ENCODE results near the gene NFATC3. TPM values are rescaled to one million over a fixed set of nuclear protein-coding genes. Genes with fewer than 3 reads are reported as not detected.
A peak's percentile ranks its signal among the peaks of the same experiment; 100 is the strongest.

The NFATC3 gene
- total and polyA plus RNA-seq, 8 donors, result 34.6 to 65.8 (median 39.9) TPM

DNA sequence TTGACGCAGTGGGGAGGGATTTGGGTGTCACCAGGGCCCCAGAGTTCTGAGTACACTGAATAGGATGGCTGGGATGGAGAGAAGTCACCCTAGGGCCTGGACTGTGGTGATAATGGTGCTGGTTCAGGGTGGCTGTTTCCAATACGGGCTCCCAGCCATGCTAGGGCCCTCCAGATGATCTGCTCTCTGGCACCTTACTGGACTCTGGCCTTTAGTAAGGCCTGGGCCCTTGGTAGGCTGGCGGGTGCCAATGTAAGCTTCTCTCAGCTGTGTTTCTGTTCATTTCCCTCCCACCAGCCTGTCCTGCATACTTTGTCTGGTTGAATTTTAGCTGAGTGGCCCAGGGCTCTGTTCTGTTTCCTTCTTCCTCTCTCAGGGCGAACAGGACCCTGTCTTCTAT is 162.8 kb downstream of the NFATC3 start:
- peaks cover 0 to 38% of the 10 kb centered on the region in 2 donors for H3K36me3 ChIP-seq
- intact Hi-C loops (cut with DNase I), result no loop called here
- H3K27me3 ChIP-seq, result no peaks in the 10 kb centered on the region
- TF ChIP-seq, protein P1, sequence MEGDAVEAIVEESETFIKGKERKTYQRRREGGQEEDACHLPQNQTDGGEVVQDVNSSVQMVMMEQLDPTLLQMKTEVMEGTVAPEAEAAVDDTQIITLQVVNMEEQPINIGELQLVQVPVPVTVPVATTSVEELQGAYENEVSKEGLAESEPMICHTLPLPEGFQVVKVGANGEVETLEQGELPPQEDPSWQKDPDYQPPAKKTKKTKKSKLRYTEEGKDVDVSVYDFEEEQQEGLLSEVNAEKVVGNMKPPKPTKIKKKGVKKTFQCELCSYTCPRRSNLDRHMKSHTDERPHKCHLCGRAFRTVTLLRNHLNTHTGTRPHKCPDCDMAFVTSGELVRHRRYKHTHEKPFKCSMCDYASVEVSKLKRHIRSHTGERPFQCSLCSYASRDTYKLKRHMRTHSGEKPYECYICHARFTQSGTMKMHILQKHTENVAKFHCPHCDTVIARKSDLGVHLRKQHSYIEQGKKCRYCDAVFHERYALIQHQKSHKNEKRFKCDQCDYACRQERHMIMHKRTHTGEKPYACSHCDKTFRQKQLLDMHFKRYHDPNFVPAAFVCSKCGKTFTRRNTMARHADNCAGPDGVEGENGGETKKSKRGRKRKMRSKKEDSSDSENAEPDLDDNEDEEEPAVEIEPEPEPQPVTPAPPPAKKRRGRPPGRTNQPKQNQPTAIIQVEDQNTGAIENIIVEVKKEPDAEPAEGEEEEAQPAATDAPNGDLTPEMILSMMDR (IDR thresholded peaks at IDR 0.05), result no peak
- no peak overlapping the region for H3K4me3 ChIP-seq
- H3K9me3 ChIP-seq, result no peaks in the 10 kb centered on the region
- DNase-seq (no peak), ATAC-seq (no peak)
- peaks cover 13 to 39% of the 10 kb centered on the region in 2 donors for H3K4me1 ChIP-seq
- peak overlapping the region; percentile 1 to 40 for H3K27ac ChIP-seq

DNA sequence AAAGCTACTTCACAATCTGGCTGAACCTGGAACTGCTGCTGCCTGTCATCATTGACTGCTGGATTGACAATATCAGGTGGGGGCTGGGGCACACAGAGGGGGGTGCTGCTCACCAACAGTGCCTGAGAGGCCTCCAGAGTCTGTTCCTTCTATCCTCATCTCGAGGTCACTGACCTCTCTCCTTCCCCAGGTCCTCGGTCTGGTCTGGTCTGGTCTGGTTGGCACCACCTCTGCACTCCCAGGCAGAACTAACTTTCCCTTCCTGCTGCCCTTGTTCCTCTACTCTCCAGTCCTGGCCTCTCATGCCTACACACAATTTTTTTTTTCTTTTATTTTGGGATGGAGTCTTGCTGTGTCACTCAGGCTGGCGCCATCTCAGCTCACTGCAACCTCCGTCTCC is 164.2 kb downstream of the NFATC3 start:
- Histone ChIP-seq H3K4me3 (no peak overlapping the region), H3K9me3 (no peaks in the 10 kb centered on the region), H3K36me3 (peaks cover 0 to 53% of the 10 kb centered on the region in 2 donors), H3K4me1 (peaks cover 10 to 35% of the 10 kb centered on the region in 2 donors), H3K27ac (no peak overlapping the region), H3K27me3 (no peaks in the 10 kb centered on the region)
- intact Hi-C loops (cut with DNase I), result no loop called here
- TF ChIP-seq, protein P1 (IDR thresholded peaks at IDR 0.05), result no peak
- ATAC-seq (no peak), DNase-seq (no peak)

DNA sequence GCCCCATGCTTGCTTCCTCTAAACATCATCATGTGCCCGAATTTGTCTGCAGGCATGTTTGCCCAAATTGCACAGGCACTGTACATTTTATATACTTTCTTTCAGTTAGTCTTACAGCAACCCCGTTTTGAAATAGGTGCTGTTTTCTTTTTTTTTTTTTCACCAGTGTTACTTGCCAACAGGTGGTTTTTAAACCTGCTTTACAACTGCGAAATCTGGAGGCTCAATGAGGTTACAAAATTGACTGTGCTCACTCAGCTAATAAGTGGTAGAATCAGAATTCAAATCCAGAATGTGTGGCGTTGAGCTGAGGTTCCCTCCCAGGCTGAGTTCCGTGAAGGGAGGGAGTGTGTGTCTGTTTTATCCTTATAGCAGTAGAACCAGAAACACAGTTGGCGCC is 165.8 kb downstream of the NFATC3 start:
- H3K4me1 ChIP-seq, result peaks cover 5 to 27% of the 10 kb centered on the region in 2 donors
- intact Hi-C loops (cut with DNase I), result loop anchor here (5.0 to 10.0 kb wide), 2 partner anchors 74 to 261 kb away; no protein-coding TSS in a partner anchor
- H3K27ac ChIP-seq, result no peak overlapping the region
- H3K4me3 ChIP-seq, result no peak overlapping the region
- DNase-seq (no peak), ATAC-seq (no peak)
- H3K36me3 ChIP-seq, result peaks cover 0 to 69% of the 10 kb centered on the region in 2 donors
- TF ChIP-seq, protein P1 (IDR thresholded peaks at IDR 0.05), result no peak
- no peaks in the 10 kb centered on the region for H3K9me3 ChIP-seq
- no peaks in the 10 kb centered on the region for H3K27me3 ChIP-seq

DNA sequence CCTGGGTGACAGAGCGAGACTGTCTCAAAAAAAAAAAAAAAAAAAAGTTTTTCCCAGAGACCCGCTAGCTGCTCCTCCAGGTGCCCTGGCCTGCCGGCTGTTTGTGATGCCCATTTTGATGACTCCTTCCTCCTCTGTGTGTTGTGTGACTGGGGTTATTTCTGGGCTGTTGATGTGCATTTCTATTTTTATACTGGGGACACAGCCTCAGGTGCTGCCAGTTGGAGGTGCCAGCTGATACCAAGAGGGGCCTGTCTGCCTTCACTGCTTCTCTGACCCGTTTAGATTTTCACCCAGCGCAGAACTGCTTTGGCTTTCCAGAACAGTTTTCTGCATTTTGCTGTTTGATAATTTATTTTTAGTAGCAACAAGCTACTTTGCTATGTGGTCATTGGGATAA is 166.7 kb downstream of the NFATC3 start:
- Histone ChIP-seq H3K9me3 (no peaks in the 10 kb centered on the region), H3K27ac (no peak overlapping the region), H3K4me3 (no peak overlapping the region), H3K27me3 (no peaks in the 10 kb centered on the region), H3K4me1 (peaks cover 0 to 18% of the 10 kb centered on the region in 2 donors), H3K36me3 (peaks cover 0 to 77% of the 10 kb centered on the region in 2 donors)
- DNase-seq, result no peak
- intact Hi-C loops (cut with DNase I), result loop anchor here (5.0 to 10.0 kb wide), 2 partner anchors 73 to 260 kb away; no protein-coding TSS in a partner anchor
- TF ChIP-seq, protein P1 (IDR thresholded peaks at IDR 0.05), result no peak
- ATAC-seq, result no peak

DNA sequence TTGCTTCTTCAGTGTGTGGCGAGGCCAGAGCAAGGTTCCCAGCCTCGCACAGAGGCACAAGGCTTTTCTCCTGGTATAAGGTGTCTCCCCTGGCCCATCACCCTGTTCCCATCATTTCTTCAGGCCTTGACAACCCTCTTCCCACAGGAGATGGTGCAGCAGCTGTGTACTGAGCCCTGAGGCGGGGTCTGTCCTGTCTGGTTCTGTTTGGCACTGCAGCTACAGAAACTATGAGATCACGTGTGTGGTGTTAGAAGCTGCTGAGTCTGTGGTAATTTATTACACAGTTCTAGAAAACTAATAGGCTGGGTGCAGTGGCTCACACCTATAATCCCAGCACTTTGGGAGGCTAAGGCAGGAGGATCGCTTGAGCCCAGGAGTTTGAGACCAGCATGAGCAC is 167.2 kb downstream of the NFATC3 start:
- intact Hi-C loops (cut with DNase I), result loop anchor here (5.0 to 10.0 kb wide), 2 partner anchors 72 to 260 kb away; no protein-coding TSS in a partner anchor
- peaks cover 0 to 80% of the 10 kb centered on the region in 2 donors for H3K36me3 ChIP-seq

More for the DNA sequence above, 167.2 kb downstream of the NFATC3 start:
- H3K9me3 ChIP-seq, result no peaks in the 10 kb centered on the region
- TF ChIP-seq, protein P1 (IDR thresholded peaks at IDR 0.05), result no peak
- H3K4me3 ChIP-seq, result no peak overlapping the region
- no peak for ATAC-seq
- no peak for DNase-seq
- H3K27ac ChIP-seq, result no peak overlapping the region
- H3K4me1 ChIP-seq, result peaks cover 0 to 18% of the 10 kb centered on the region in 2 donors
- H3K27me3 ChIP-seq, result no peaks in the 10 kb centered on the region

Data from left lung (tissue), 10 donors.